Measurements from ENCODE around the gene KAT7. TPM values are rescaled to one million over a fixed set of nuclear protein-coding genes. Genes with fewer than 3 reads are reported as not detected.

Gene KAT7
- total RNA-seq, 2 experiments from 2014 or later = 178 to 187 TPM

DNA sequence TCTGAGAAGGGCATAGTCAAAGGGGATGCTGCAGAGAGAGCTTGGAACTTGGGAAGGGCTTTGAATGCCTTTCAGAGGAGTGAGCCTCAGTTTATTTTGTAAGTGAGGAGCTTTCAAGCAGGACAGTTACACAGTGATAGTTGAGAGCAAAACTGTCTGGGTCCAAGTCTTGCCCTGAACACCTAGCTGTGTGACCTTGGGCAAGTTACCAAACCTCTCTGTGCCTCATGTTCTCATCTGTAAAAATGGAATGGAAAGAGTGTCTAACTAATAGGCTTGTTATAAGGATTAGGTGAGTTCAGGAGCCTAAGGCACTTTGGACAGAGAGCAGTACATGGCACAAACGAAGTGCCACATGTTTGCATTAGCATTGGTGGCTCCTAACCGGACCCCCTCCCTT is 86.4 kb downstream of the KAT7 start:
- Histone ChIP-seq H3K9me3 (ENCODE audit: control insufficient read depth in 1 of 2, insufficient read depth in 1 of 2, low read length in 2 of 2) (no peaks in the 10 kb centered on the region), H3K27me3 (ENCODE audit: control insufficient read depth in 1 of 2, insufficient read depth in 2 of 2, low read length in 2 of 2) (peaks cover 6 to 7% of the 10 kb centered on the region in 2 experiments), H3K27ac (ENCODE audit: low read depth in 1 of 2, low read length in 2 of 2) (no peak overlapping the region), H3K36me3 (ENCODE audit: insufficient read depth, low read length) (no peaks in the 10 kb centered on the region), H3K4me1 (ENCODE audit: insufficient read depth, low read length) (peaks cover 18% of the 10 kb centered on the region), H3K4me3 (ENCODE audit: low read length) (no peak overlapping the region)
- intact Hi-C loops (cut with DNase I, micrococcal nuclease) = no loop called here
- Mint-ChIP-seq H3K27ac (no peak overlapping the region), H3K27me3 (peaks cover 24% of the 10 kb centered on the region), H3K4me3 (no peak overlapping the region), H3K9me3 (no peaks in the 10 kb centered on the region), H3K4me1 (ENCODE audit: low read depth) (peaks cover 20% of the 10 kb centered on the region), H3K36me3 (ENCODE audit: low read depth) (no peaks in the 10 kb centered on the region)
- CTCF ChIA-PET = interaction anchor here (1.6 kb wide), 1 partner anchor 123 kb away, joined by 5 read pairs; no protein-coding TSS in a partner anchor
- ATAC-seq (ENCODE audit: poor library complexity) (no peak), DNase-seq (no peak)
- TF ChIP-seq, protein P1, sequence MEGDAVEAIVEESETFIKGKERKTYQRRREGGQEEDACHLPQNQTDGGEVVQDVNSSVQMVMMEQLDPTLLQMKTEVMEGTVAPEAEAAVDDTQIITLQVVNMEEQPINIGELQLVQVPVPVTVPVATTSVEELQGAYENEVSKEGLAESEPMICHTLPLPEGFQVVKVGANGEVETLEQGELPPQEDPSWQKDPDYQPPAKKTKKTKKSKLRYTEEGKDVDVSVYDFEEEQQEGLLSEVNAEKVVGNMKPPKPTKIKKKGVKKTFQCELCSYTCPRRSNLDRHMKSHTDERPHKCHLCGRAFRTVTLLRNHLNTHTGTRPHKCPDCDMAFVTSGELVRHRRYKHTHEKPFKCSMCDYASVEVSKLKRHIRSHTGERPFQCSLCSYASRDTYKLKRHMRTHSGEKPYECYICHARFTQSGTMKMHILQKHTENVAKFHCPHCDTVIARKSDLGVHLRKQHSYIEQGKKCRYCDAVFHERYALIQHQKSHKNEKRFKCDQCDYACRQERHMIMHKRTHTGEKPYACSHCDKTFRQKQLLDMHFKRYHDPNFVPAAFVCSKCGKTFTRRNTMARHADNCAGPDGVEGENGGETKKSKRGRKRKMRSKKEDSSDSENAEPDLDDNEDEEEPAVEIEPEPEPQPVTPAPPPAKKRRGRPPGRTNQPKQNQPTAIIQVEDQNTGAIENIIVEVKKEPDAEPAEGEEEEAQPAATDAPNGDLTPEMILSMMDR (IDR thresholded peaks at IDR 0.05) = no peak
- POLR2A ChIA-PET = no interaction called here

DNA sequence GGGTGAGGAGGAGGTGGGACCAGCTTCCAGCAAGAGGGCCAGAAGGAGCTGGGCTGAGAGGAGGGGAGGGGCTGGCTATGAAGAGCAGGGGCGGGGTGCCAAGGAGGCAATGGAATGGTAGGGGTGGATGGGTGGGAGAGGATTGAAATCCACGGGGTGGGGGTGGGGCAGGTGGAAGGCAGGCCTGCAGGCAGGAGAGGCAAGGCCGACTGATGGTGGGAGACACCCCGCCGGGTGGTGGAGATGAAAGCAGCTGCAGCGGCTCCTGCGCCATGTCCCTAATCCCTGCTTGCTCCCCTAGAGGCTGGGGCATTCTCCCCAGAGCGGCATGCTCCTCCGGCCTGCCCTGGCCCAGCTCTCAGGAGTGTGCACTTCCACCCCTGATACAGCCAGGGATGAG is 87.2 kb downstream of the KAT7 start:
- H3K36me3 Mint-ChIP-seq (ENCODE audit: low read depth) = no peaks in the 10 kb centered on the region
- H3K27me3 Mint-ChIP-seq = peaks cover 30% of the 10 kb centered on the region
- TF ChIP-seq, protein P1 (IDR thresholded peaks at IDR 0.05) = no peak
- no peak overlapping the region for H3K27ac Mint-ChIP-seq
- Histone ChIP-seq H3K4me3 (ENCODE audit: low read length) (no peak overlapping the region), H3K36me3 (ENCODE audit: insufficient read depth, low read length) (no peaks in the 10 kb centered on the region), H3K27me3 (ENCODE audit: control insufficient read depth in 1 of 2, insufficient read depth in 2 of 2, low read length in 2 of 2) (peaks cover 10 to 13% of the 10 kb centered on the region in 2 experiments), H3K4me1 (ENCODE audit: insufficient read depth, low read length) (peaks cover 24% of the 10 kb centered on the region), H3K27ac (ENCODE audit: low read depth in 1 of 2, low read length in 2 of 2) (no peak overlapping the region), H3K9me3 (ENCODE audit: control insufficient read depth in 1 of 2, insufficient read depth in 1 of 2, low read length in 2 of 2) (peaks cover 0 to 7% of the 10 kb centered on the region in 2 experiments)
- no peak overlapping the region for H3K4me3 Mint-ChIP-seq
- CTCF ChIA-PET = interaction anchor here (1.6 kb wide), 1 partner anchor 123 kb away, joined by 5 read pairs; no protein-coding TSS in a partner anchor
- peaks cover 25% of the 10 kb centered on the region for H3K4me1 Mint-ChIP-seq (ENCODE audit: low read depth)
- ATAC-seq (ENCODE audit: poor library complexity) = no peak
- POLR2A ChIA-PET = no interaction called here
- no peak for DNase-seq
- intact Hi-C loops (cut with DNase I, micrococcal nuclease) = no loop called here
- H3K9me3 Mint-ChIP-seq = no peaks in the 10 kb centered on the region

DNA sequence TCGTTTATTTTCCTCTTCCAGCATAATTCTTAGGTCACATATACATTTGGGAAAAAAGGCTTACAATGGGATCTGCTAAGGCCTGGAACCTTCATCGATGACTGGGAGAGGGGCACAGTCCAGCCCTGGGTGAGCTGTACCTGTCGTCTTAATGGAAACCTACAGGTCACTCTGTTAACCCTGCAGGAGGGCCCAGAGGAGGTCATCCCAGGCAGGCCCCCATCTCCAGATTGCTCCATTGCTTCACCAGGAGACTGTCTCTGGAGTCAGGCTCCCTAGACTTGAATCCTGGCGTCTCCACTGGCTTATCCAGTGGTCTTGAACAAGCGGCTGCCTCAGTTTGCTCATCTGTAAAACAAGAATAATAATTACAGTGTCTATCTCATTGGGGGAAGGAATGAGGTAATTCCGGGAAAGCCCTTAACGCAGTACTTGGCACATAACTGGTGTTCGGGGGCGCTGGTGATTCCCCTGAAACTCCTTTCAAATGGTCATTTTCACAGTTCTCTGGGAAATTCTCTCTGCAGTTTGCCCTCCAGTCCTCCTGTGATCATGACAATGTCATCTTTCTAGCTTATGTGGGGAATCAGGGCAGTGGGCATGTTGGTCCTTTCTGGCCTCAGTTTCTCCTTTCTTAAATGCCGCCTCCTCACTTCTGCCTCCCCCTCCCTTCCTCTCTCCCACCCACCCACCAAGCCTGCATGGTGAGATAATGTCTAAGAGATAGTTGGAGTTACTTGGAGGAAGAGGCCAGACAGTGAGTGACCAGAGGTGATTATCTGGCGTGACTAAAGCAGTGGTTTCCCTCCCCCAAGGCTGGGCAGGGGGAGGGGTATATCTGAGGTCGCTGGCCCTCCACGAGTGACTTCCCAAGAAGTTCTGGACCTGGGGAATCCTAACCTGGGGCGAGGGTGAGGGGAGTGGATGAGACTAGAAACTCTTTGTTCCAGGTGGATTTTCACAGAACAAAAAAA is 90.7 kb downstream of the KAT7 start:
- POLR2A ChIA-PET = no interaction called here
- H3K4me3 Mint-ChIP-seq = no peak overlapping the region
- intact Hi-C loops (cut with DNase I, micrococcal nuclease) = no loop called here

More for the DNA sequence above, 90.7 kb downstream of the KAT7 start:
- Histone ChIP-seq H3K27me3 (ENCODE audit: control insufficient read depth in 1 of 2, insufficient read depth in 2 of 2, low read length in 2 of 2) (peaks cover 39 to 43% of the 10 kb centered on the region in 2 experiments), H3K9me3 (ENCODE audit: control insufficient read depth in 1 of 2, insufficient read depth in 1 of 2, low read length in 2 of 2) (peaks cover 0 to 7% of the 10 kb centered on the region in 2 experiments), H3K36me3 (ENCODE audit: insufficient read depth, low read length) (no peaks in the 10 kb centered on the region), H3K4me3 (ENCODE audit: low read length) (no peak overlapping the region), H3K27ac (ENCODE audit: low read depth in 1 of 2, low read length in 2 of 2) (no peak overlapping the region), H3K4me1 (ENCODE audit: insufficient read depth, low read length) (peaks cover 9% of the 10 kb centered on the region)
- Mint-ChIP-seq H3K36me3 (ENCODE audit: low read depth) (no peaks in the 10 kb centered on the region), H3K4me1 (ENCODE audit: low read depth) (peaks cover 6% of the 10 kb centered on the region), H3K9me3 (no peaks in the 10 kb centered on the region), H3K27me3 (peaks cover 58% of the 10 kb centered on the region), H3K27ac (no peak overlapping the region)
- ATAC-seq (ENCODE audit: poor library complexity) = no peak
- CTCF ChIA-PET = interaction anchor here (0.7 to 2.3 kb wide), 2 partner anchors 117 to 118 kb away, joined by 3 to 37 read pairs; partner anchors contain the start of gene DLX3
- TF ChIP-seq, protein P1 (IDR thresholded peaks at IDR 0.05) = no peak
- DNase-seq = peak in 1 of 14 experiments; percentile 4

Measured in CD4-positive, alpha-beta T cell (primary cell).